ENCODE measurements around the gene TBP. TPM values are rescaled to one million over a fixed set of nuclear protein-coding genes. Genes with fewer than 3 reads are reported as not detected.

Gene TBP
- total RNA-seq, 3 donors from 2014 or later = 14.7 to 23.6 (median 20.6) TPM

Other genes starting within 250 kb of the TBP start
- gene FAM120B, start 247.6 kb upstream of the TBP start, total RNA-seq = 10 to 100 TPM; 28.8 to 35.0 (median 33.8) TPM
- 100 to 1,000 TPM; 190 to 281 (median 214) TPM for gene PSMB1, start 1.1 kb upstream of the TBP start, total RNA-seq
- 10 to 100 TPM; 54.4 to 67.8 (median 64.6) TPM for gene PDCD2, start 30.3 kb downstream of the TBP start, total RNA-seq

Measured in breast epithelium (tissue), 3 donors.